22Rv1 (cell line): ENCODE measurements around the gene NFATC3.

Experiments
- H3K27ac ChIP-seq: fragments of 450-650 bp; 2 replicates; pipeline ENCODE4 v1.5.1; 2017
- ZFX ChIP-seq: fragments of 450-650 bp; IDR thresholded peaks from 2 replicates; pipeline ENCODE4 v1.6.1; 2017; ENCODE audit warnings: antibody characterized with exemption, borderline replicate concordance
- TF ChIP-seq, protein P1 (sequence below): fragments of 450-650 bp; IDR thresholded peaks from 2 replicates; pipeline ENCODE4 v1.5.1; 2017; ENCODE audit warnings: mild to moderate bottlenecking

The NFATC3 gene

DNA sequence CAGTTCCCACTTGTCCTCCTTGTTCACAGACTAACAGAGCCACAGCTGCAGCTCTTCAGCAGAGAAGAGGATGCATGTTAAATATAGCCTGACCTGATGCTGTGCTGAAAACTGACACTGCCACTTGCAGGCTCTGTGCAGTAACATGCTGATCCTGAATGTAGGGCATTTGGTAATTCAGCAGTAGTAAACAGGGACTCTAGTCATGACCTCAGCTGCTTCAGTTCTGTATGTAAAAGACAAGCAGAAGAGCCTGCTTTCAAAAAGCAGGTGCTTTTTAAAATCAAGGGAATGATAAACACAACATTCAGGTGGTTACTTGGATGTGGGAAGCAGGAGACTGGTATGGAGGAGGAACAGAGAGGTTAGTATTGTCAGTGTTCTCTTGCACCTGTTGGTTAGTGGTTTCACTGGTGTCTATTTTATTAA is 116.9 kb downstream of the NFATC3 start:
- no peak overlapping the region for H3K27ac ChIP-seq
- TF ChIP-seq, protein P1, sequence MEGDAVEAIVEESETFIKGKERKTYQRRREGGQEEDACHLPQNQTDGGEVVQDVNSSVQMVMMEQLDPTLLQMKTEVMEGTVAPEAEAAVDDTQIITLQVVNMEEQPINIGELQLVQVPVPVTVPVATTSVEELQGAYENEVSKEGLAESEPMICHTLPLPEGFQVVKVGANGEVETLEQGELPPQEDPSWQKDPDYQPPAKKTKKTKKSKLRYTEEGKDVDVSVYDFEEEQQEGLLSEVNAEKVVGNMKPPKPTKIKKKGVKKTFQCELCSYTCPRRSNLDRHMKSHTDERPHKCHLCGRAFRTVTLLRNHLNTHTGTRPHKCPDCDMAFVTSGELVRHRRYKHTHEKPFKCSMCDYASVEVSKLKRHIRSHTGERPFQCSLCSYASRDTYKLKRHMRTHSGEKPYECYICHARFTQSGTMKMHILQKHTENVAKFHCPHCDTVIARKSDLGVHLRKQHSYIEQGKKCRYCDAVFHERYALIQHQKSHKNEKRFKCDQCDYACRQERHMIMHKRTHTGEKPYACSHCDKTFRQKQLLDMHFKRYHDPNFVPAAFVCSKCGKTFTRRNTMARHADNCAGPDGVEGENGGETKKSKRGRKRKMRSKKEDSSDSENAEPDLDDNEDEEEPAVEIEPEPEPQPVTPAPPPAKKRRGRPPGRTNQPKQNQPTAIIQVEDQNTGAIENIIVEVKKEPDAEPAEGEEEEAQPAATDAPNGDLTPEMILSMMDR = no peak
- TF ChIP-seq ZFX = no peak

GRCh38 chr16:68206245-68206644 is 121.1 kb downstream of the NFATC3 start:
- no peak overlapping the region for H3K27ac ChIP-seq
- TF ChIP-seq, protein P1 = no peak
- TF ChIP-seq ZFX = no peak

- no peak overlapping the region for H3K27ac ChIP-seq
- TF ChIP-seq, protein P1 = no peak
- TF ChIP-seq ZFX = no peak
Observed at GRCh38 chr16:68214726-68215125, 129.6 kb downstream of the NFATC3 start.

DNA sequence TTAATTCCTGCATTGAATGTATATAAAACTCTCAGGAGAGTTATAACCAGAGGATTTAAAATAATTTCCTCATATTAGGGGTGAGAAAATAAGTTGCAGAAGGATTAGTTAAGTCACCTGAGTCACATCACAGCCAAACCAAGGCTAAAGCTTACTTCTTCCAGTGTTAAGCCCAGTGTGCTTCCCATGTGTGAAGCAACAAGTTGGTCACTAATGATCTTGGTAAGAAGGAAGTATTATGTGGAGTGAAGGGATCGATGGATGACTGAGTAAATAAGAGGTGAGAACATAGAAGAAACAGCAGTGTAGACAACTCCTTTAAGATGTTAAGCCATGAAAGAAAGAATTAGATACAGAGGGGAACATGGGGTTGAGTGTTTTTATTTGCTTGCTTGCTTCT is 130.1 kb downstream of the NFATC3 start:
- no peak overlapping the region for H3K27ac ChIP-seq
- TF ChIP-seq, protein P1 = no peak
- TF ChIP-seq ZFX = no peak

- H3K27ac ChIP-seq = no peak overlapping the region
- TF ChIP-seq, protein P1 = no peak
- TF ChIP-seq ZFX = no peak
Observed at GRCh38 chr16:68216240-68216639, 131.1 kb downstream of the NFATC3 start.

DNA sequence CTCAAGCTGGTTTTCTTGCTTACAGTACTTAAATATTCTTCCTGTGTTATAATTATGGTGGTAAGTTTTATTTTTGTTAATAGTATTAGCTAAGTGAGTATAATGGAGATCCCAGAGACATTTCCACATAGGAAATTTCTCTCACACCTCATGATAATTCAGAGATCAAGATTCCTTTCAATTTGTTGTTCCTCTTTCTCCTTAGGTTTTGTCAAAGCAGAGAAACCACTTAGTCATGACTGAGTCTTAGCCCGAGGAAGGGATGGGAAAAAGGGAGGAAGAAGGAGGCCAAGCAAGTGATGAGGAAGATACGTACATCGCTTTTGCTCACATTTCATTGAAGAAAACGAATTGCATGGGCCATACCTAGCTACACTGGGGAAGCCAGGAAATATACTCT is 132.3 kb downstream of the NFATC3 start:
- H3K27ac ChIP-seq = no peak overlapping the region
- TF ChIP-seq ZFX = no peak
- TF ChIP-seq, protein P1 = no peak

DNA sequence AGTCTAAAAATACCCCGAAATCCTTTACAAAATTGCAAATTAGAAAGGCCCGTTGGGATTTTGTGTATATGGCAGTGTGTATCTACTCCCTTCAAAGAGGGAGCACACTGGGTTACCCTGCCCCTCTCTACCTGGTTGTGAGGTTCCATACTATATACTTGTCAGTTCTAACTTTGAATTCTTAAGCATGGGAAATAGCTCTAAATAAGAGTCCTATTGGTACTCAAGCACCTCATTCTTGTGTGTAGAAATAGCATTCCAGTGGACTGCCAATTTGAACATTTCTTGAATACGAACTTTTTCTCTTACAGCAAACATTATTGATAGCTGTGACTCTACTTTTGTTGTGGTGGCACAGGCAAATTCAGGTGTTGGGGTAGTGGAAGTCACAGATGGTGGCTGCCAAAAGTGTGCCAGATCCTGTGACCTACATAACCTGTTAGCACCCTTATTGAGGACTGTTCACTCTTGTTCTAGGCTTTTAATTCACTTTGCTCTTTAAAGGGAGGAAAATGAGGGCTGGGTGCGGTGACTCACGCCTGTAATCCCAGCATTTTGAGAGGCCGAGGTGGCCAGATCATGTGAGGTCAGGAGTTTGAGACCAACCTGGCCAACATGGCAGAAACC is 134.7 kb downstream of the NFATC3 start:
- TF ChIP-seq, protein P1 = no peak
- TF ChIP-seq ZFX = no peak
- H3K27ac ChIP-seq = no peak overlapping the region
